KMS-11 (cell line): ENCODE measurements around the gene SCAMP5.

Source experiments
- H2AFZ ChIP-seq: fragments of 200-600 bp; sonication (generic); 2 replicates; pipeline ENCODE4 v1.6.1; 2016; ENCODE audit warnings: antibody characterized with exemption, mixed run types, low read depth
- H3K27ac ChIP-seq: fragments of 200-600 bp; sonication (generic); 2 replicates; pipeline ENCODE4 v1.6.1; 2016; ENCODE audit warnings: mild to moderate bottlenecking, mixed run types
- H3K27me3 ChIP-seq: fragments of 200-600 bp; sonication (generic); 2 replicates; pipeline ENCODE4 v1.6.1; 2017; ENCODE audit warnings: mild to moderate bottlenecking, low read depth, mixed run types, moderate library complexity; ENCODE audit not compliant: insufficient read depth
- H3K36me3 ChIP-seq: fragments of 200-600 bp; sonication (generic); 2 replicates; pipeline ENCODE4 v1.6.1; 2017; ENCODE audit warnings: mild to moderate bottlenecking, mixed run types; ENCODE audit not compliant: insufficient read depth
- H3K4me1 ChIP-seq: fragments of 200-600 bp; sonication (generic); 2 replicates; pipeline ENCODE4 v1.6.1; 2016; ENCODE audit warnings: mild to moderate bottlenecking, low read depth, mixed run types; ENCODE audit not compliant: poor library complexity, severe bottlenecking
- H3K4me2 ChIP-seq: fragments of 200-600 bp; sonication (generic); 2 replicates; pipeline ENCODE4 v1.7.0; 2016; ENCODE audit warnings: mild to moderate bottlenecking, mixed run types
- H3K4me3 ChIP-seq: fragments of 200-600 bp; sonication (generic); IDR thresholded peaks from 2 replicates; pipeline ENCODE4 v1.6.1; 2017; ENCODE audit warnings: low read depth, low read length, mixed read lengths; ENCODE audit not compliant: insufficient read depth
- H3K79me2 ChIP-seq: fragments of 200-600 bp; sonication (generic); 2 replicates; pipeline ENCODE4 v1.6.1; 2016; ENCODE audit warnings: low read depth, mixed run types; ENCODE audit not compliant: insufficient read depth
- H3K9ac ChIP-seq: fragments of 200-600 bp; sonication (generic); 2 replicates; pipeline ENCODE4 v1.6.1; 2016; ENCODE audit warnings: mild to moderate bottlenecking, mixed run types
- H4K20me1 ChIP-seq: fragments of 200-600 bp; sonication (generic); 2 replicates; pipeline ENCODE4 v1.6.1; 2016; ENCODE audit warnings: mild to moderate bottlenecking, mixed run types; ENCODE audit not compliant: insufficient read depth
- CTCF ChIP-seq: fragments of 200-600 bp; sonication (generic); conservative IDR thresholded peaks from 2 replicates; pipeline ENCODE4 v1.6.1; 2017; ENCODE audit warnings: low read depth, mild to moderate bottlenecking, antibody characterized with exemption, low read length, moderate library complexity, mixed read lengths

SCAMP5 gene

GRCh38 chr15:74963213-74963612, 32.1 kb upstream of the SCAMP5 start:
- H3K27ac ChIP-seq: no peak overlapping the region
- H3K79me2 ChIP-seq: no peaks in the 10 kb centered on the region
- H4K20me1 ChIP-seq: no peaks in the 10 kb centered on the region
- peaks cover 23% of the 10 kb centered on the region for H3K4me1 ChIP-seq
- H2AFZ ChIP-seq: no peak overlapping the region
- no peak for TF ChIP-seq CTCF
- H3K4me3 ChIP-seq: no peak overlapping the region
- H3K27me3 ChIP-seq: no peaks in the 10 kb centered on the region
- H3K4me2 ChIP-seq: no peak overlapping the region
- no peak overlapping the region for H3K9ac ChIP-seq
- no peaks in the 10 kb centered on the region for H3K36me3 ChIP-seq

DNA sequence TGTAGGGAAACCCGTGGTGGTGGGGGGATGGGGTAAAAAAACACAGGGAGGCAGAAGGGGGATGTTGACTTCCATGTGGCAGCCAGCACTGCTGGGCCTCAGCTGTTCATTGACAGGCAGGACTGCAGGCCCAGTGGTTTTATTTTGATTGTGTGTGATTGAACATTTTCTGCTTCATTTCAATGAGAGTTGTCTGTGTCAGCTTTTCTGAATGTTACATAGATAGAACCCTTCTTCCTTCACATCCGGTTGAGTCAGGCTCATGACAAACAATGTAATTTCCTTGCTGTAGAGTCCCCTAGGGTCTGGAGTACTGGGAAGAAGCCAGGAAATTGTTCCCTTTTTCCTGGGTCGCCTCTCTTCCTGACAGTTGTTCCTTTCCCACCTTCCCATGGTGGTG, 30.6 kb upstream of the SCAMP5 start:
- TF ChIP-seq CTCF: no peak
- H3K79me2 ChIP-seq: no peaks in the 10 kb centered on the region
- no peaks in the 10 kb centered on the region for H3K27me3 ChIP-seq
- no peaks in the 10 kb centered on the region for H3K36me3 ChIP-seq
- no peak overlapping the region for H3K9ac ChIP-seq
- no peaks in the 10 kb centered on the region for H4K20me1 ChIP-seq
- peaks cover 23% of the 10 kb centered on the region for H3K4me1 ChIP-seq
- no peak overlapping the region for H3K4me2 ChIP-seq
- H3K4me3 ChIP-seq: no peak overlapping the region
- H2AFZ ChIP-seq: no peak overlapping the region
- no peak overlapping the region for H3K27ac ChIP-seq

DNA sequence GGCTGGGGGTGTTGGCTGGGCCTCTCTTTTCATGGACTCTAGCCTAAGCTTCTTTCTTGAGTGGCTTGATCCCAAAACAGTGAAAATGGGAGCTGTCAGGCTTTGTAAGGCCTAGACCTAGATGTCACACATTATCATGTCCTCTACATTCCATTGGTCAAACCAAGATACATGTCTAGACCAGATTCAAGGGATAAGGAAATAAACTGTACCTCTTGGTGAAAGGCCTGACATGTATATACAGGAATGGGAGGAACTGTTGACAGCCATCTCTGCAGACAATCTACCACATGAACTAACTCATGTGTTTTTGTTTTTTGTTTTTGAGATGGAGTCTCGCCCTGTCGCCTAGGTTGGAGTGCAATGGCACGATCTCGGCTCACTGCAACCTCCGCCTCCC, 27.7 kb upstream of the SCAMP5 start:
- no peaks in the 10 kb centered on the region for H4K20me1 ChIP-seq
- H3K36me3 ChIP-seq: no peaks in the 10 kb centered on the region
- H3K27ac ChIP-seq: no peak overlapping the region
- no peaks in the 10 kb centered on the region for H3K27me3 ChIP-seq
- peaks cover 8% of the 10 kb centered on the region for H3K4me1 ChIP-seq
- TF ChIP-seq CTCF: no peak
- H2AFZ ChIP-seq: no peak overlapping the region
- no peak overlapping the region for H3K4me2 ChIP-seq
- H3K79me2 ChIP-seq: no peaks in the 10 kb centered on the region
- H3K4me3 ChIP-seq: no peak overlapping the region
- H3K9ac ChIP-seq: no peak overlapping the region

DNA sequence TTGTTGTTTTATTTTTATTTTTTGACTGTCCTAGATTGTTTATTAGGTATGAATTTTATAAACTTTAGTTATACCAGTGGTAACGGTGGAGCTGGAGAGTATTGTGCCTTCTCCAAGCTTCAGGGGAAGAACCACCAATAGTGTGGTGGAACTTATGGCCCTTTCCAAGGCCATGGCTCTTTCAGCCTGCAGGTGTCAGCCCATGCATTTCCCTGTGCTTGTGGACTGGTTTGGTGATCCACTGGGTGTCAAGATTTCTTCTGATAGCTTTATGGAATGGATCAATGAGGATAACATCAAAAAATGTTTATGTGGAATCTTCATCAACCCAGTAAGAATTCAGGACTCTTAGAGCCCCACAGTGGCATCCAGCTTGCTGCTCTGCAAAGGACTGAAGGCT, 19.2 kb upstream of the SCAMP5 start:
- Histone ChIP-seq H2AFZ (no peak overlapping the region), H3K79me2 (no peaks in the 10 kb centered on the region), H3K27ac (no peak overlapping the region), H3K27me3 (no peaks in the 10 kb centered on the region), H3K4me3 (no peak overlapping the region), H4K20me1 (no peaks in the 10 kb centered on the region), H3K9ac (no peak overlapping the region), H3K4me2 (no peak overlapping the region), H3K4me1 (no peaks in the 10 kb centered on the region), H3K36me3 (no peaks in the 10 kb centered on the region)
- TF ChIP-seq CTCF: no peak

- no peaks in the 10 kb centered on the region for H3K36me3 ChIP-seq
- H3K9ac ChIP-seq: no peak overlapping the region
- H4K20me1 ChIP-seq: no peaks in the 10 kb centered on the region
- H3K4me3 ChIP-seq: no peak overlapping the region
- H2AFZ ChIP-seq: no peak overlapping the region
- no peaks in the 10 kb centered on the region for H3K4me1 ChIP-seq
- no peaks in the 10 kb centered on the region for H3K27me3 ChIP-seq
- no peak overlapping the region for H3K27ac ChIP-seq
- H3K4me2 ChIP-seq: no peak overlapping the region
- H3K79me2 ChIP-seq: no peaks in the 10 kb centered on the region
- no peak for TF ChIP-seq CTCF
These were observed 17.8 kb upstream of the SCAMP5 start for GRCh38 chr15:74977599-74977998.
